NB4 (cell line): ENCODE measurements around the gene TNRC6A.
"Not testable (repeated sequence)": the region's sequence is repeated elsewhere in the genome, so short reads cannot be mapped to it uniquely, and the experiment has no call there.

Source experiments
- DNase-seq: peaks from one replicate; pipeline ENCODE4 v3.0.0; 2010; ENCODE audit warnings: low read depth
- H3K4me3 ChIP-seq: one replicate; pipeline ENCODE4 v1.5.1; 2011; ENCODE audit warnings: mild to moderate bottlenecking, low read depth, low read length, moderate library complexity
- MYC ChIP-seq: IDR thresholded peaks from 2 replicates; pipeline ENCODE4 v1.6.1; 2011; ENCODE audit warnings: low read depth, low read length
- POLR2A ChIP-seq: IDR thresholded peaks from 2 replicates; pipeline ENCODE4 v1.6.1; 2011; ENCODE audit warnings: mild to moderate bottlenecking; ENCODE audit not compliant: insufficient read length; ENCODE audit errors: extremely low read depth
- TF ChIP-seq, protein P1 (sequence below): IDR thresholded peaks from 2 replicates; pipeline ENCODE4 v1.6.1; 2011; ENCODE audit warnings: low read depth, low read length
- TF ChIP-seq, protein P2 (sequence below): IDR thresholded peaks from one replicate; pipeline ENCODE4 v1.5.1; 2012; ENCODE audit warnings: low read depth, low read length

The TNRC6A gene

DNA sequence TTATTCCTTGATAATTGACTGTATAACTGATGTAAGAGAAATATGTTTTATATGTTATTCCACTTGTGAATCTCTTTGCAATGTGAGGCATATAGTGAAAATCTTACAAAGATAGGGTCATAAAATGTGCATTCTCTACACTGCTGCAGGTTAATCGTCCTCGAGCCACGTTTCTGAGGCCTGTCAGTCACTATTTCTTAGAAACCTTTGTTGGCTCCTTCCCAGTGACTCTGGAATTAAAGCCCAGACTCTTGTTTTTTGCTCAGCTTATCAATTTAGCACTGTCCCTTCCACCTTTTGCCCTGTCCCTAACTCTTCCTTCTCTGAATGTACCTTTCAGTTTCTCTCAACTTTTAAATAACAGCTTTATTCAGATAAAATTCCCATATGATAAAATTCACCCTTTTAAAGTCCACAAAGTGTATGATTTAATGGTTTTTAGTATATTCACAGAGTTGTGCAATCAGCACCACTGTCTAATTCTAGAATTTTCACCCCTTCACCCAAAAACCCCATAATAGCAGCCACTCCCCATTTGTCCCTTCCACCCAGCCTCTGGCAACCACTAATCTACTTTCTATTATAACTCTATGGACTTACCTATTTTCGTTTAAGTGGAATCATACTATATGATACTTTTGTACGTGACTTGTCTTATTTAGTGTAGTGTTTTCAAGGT, 8.6 kb downstream of the TNRC6A start:
- TF ChIP-seq, protein P1, sequence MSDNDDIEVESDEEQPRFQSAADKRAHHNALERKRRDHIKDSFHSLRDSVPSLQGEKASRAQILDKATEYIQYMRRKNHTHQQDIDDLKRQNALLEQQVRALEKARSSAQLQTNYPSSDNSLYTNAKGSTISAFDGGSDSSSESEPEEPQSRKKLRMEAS = no peak
- TF ChIP-seq, protein P2, sequence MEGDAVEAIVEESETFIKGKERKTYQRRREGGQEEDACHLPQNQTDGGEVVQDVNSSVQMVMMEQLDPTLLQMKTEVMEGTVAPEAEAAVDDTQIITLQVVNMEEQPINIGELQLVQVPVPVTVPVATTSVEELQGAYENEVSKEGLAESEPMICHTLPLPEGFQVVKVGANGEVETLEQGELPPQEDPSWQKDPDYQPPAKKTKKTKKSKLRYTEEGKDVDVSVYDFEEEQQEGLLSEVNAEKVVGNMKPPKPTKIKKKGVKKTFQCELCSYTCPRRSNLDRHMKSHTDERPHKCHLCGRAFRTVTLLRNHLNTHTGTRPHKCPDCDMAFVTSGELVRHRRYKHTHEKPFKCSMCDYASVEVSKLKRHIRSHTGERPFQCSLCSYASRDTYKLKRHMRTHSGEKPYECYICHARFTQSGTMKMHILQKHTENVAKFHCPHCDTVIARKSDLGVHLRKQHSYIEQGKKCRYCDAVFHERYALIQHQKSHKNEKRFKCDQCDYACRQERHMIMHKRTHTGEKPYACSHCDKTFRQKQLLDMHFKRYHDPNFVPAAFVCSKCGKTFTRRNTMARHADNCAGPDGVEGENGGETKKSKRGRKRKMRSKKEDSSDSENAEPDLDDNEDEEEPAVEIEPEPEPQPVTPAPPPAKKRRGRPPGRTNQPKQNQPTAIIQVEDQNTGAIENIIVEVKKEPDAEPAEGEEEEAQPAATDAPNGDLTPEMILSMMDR = no peak
- TF ChIP-seq POLR2A (no peak), MYC (no peak)
- no peak overlapping the region for H3K4me3 ChIP-seq
- no peak for DNase-seq

DNA sequence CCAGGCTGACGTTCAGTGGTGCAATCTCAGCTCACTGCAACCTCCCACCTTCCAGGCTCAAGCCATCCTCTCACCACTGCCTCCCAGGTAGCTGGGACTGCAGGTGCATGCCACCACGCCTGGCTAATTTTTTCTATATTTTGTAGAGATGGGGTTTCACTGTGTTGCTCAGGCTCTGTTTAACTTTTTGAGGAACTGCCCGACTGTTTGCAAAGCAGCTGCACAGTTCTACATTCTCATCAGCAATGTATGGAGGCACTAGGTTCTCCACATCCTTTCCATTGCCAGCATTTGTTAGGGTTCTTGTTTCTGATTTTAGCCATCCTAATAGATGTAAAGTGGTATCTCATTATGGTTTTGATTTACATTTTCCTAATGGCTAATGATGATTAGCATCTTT, 9.4 kb downstream of the TNRC6A start:
- DNase-seq = no peak
- TF ChIP-seq POLR2A = no peak
- H3K4me3 ChIP-seq = no peak overlapping the region

DNA sequence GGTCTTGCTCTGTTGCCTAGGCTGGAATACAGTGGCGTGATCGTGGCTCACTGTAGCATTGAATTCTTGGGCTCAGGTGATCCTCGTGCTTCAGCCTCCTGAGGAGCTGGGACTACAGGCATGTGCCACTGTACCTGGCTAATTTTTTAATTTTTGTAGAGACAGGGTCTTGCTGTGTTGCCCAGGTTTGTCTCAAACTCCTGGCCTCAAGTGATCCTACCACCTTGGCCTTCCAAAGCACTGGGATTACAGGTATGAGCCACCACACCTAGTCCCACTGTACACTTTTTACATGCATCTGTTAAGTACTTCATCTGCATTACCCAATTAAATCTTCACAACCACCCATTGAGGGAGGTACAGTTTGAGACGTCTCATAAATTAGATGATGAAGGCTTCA, 12.4 kb downstream of the TNRC6A start:
- H3K4me3 ChIP-seq = no peak overlapping the region
- TF ChIP-seq POLR2A = no peak
- no peak for TF ChIP-seq MYC
- TF ChIP-seq, protein P2 = no peak
- TF ChIP-seq, protein P1 = no peak
- no peak for DNase-seq

DNA sequence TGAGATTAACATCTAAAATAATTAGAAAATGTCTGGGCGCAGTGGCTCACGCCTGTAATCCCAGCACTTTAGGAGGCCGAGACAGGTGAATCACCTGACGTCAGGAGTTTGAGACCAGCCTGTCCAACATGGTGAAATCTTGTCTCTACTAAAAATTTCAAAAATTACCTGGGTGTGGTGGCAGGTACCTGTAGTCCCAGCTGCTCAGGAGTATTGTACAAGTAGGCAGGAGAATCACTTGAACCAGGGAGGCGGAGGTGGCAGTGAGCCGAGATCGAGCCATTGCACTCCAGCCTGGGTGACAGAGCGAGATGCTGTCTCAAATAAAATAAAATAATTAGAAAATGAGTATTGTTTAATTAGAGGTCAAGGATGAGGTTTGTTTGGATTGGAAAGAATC, 13.2 kb downstream of the TNRC6A start:
- H3K4me3 ChIP-seq, DNase-seq: not testable (repeated sequence)

DNA sequence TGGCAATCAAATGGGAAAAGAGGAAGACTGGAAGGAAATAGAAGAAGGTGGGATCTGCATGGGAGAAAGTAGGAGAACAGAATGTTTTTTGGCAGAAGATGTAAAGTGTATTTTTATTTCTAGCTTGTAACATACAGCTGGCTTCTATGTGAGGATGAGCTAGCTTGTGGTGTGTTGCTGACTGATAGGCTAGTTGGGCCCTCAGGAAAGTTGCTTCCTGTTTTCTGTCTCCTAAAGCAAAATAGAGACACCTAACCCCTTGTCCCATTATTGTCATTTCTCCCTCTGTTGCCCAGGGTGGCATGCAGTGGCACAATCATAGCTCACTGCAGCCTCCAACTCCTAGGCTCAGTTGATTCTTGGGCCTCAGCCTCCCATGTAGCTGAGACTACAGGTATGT, 15.9 kb downstream of the TNRC6A start:
- no peak overlapping the region for H3K4me3 ChIP-seq
- peak; percentile 57 for DNase-seq
- no peak for TF ChIP-seq MYC
- TF ChIP-seq, protein P1 = no peak
- no peak for TF ChIP-seq POLR2A
- TF ChIP-seq, protein P2 = no peak

DNA sequence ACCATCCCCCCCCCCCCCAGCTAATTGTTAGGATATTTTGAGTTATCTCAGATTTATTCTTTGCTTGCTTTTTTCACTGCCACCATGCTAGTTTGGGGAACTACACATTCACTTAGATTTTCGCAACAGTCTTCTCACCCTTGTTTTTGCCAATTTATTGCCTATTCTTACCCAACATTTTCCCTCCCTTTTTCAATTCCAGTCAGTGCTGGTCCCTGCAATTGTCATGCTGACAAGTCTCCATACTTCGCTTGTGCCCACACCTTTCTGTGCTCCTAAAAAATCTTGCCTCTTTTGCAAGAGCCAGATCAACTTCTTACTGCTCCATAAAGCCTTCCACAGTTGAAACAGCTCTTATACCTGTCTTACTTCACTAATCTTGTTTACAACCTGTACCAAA, 16.3 kb downstream of the TNRC6A start:
- no peak overlapping the region for H3K4me3 ChIP-seq
- no peak for TF ChIP-seq MYC
- TF ChIP-seq POLR2A = no peak
- TF ChIP-seq, protein P1 = no peak
- TF ChIP-seq, protein P2 = no peak
- peak; percentile 58 for DNase-seq

DNA sequence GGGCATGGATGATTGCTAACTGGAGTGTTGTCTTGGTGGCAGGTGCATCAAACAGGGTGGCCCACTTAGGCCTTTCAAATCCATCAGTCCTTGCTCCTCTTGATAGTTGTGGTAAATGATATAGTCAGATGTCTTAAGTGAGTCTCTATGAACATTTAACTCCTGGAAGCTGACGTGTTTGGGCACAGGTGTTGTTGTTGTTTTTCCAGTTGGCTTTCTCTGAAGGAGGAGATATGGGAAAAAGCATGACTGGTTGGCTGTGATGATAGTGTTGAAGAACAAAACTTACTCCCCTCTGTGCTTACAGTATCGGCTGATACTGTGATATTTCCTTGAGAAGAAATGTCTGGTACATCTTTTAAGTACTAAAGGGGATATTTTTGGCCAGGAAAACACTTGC, 18.0 kb downstream of the TNRC6A start:
- DNase-seq = no peak
- no peak overlapping the region for H3K4me3 ChIP-seq
- no peak for TF ChIP-seq POLR2A
- TF ChIP-seq, protein P1 = no peak
- TF ChIP-seq, protein P2 = no peak
